Dedifferentiated amniotic fluid mesenchymal stem cell (primary cell): Measurements from ENCODE around the gene SBF2.

Source experiments
- DNase-seq: peaks from one replicate; pipeline ENCODE4 v3.0.0-alpha.2; 2016; ENCODE audit errors: extremely low spot score

SBF2 gene

DNA sequence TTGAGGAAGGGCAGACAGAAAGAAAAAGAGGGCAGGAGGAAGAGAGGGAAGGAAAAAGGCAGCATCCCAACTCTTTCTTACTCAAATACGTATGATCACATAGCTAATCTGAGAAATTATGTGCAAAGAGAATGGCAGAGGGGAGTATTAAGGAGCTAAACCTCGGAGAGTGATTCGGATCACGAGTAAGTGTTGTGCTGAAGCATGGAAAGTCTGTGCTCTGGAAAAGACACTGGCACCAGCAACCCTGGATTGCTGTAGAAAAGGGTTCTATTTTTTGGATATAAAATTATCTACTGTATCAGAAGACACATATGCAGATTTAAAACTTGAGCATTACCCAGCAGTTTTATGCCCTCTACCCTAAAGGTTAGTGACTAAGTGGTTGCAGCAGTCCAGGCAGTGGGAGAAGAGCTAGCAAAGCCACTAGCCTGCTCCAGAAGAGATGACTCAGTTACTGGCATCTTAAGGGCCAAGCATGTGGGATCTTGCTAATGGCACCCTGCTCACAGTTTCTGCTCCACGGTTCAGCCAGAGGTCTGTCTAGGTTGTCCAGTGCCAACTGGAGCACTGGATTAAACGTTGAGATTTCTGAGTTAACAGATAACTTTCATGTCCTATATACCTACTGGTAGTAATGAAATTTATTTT lies 478.4 kb downstream of the SBF2 start:
- no peak for DNase-seq

DNA sequence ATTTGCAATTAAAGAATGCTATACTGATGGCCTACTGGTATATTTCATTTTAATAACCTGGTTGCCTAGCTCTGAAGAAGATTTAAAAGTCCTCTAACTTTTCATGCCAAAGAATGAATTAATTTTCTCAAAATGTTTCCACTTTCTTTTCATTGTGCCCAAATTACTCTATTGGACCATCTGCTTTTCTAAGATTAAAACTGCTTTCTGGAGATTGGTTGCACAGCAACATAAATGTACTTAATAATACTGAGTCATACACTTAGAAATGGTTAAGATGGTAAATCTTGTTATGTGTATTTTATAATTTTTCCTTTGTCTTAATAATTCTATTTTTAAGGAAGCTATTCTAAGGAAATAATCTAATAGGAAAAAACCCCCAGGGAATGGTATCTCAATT lies 479.9 kb downstream of the SBF2 start:
- no peak for DNase-seq

DNA sequence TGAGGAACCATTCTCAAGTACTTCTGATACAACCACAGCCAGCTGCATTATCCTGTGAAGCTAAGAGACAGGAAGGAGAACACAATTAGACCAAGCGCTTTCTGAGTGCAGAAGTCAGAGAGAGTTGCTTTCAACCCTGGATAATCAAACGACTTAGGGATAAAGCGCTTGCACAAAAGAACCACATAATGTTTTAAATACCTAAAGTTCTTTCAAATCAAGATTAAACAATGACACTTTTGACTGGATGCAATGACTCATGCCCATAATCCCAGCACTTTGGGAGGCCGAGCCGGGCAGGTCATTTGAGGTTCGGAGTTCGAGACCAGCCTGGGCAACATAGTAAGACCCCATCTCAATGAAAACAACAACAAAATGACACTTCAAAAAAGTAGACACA lies 485.1 kb downstream of the SBF2 start:
- DNase-seq, result no peak

DNA sequence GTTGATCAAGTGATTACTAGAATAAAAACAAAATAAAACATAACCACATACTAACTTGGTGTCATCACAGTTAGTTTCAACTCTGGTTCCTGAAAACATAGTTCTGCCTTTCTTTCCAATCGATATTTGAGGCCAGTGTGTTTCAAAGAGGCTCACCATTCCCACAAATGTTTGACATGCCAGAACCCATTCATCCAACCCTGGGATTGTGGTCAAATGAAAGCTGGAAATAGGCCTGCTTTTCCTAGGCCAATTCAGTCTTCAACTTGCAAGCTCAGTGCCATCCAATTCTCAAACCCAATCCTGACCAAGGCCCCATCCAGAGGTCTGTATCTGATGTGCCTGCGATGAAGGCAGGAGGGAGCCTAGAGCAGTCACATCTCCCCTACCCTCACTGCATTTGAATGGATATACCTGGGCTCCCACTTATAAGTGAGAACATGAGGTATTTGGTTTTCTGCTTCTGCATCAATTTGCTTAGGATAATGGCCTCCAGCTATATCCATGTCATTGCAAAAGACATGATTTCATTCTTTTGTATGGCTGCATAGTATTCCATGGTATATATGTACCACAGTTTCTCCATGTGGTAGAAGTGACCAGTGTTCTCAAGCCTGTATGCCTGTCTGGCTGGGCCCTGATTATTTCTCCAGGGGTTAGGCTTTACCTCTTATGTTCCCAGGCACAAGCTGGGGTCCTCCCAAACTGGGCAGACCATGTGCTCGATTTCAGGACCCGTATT lies 486.9 kb downstream of the SBF2 start:
- no peak for DNase-seq

DNA sequence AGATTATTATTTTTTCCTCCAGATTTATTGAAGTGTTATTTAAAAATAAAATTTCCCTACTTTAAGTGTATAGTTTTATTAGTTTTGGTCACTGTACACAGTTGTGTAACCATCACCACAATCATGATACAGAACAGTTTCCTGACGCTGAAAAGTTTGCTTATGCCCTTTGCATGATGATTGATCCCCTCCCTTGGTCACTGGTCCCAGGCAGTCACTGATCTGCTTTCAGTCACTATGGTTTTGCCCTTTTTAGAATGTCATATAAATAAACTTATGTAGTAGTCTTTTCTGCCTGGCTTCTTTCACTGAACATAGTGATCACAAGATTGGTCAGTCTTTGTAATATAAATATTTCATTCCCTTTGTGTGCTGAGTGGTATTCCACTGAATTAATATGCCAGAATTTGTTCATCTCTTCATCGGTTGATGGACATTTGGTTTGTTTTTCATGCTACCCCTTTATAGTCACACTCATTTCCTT lies 489.6 kb downstream of the SBF2 start:
- no peak for DNase-seq

GRCh38 chr11:9803685-9804418 lies 490.2 kb downstream of the SBF2 start:
- no peak for DNase-seq

- DNase-seq, result peak; percentile 96
Observed at GRCh38 chr11:9802291-9802861, 491.6 kb downstream of the SBF2 start.

- peak; percentile 44 for DNase-seq
Observed at GRCh38 chr11:9799886-9800285, 494.1 kb downstream of the SBF2 start.

DNA sequence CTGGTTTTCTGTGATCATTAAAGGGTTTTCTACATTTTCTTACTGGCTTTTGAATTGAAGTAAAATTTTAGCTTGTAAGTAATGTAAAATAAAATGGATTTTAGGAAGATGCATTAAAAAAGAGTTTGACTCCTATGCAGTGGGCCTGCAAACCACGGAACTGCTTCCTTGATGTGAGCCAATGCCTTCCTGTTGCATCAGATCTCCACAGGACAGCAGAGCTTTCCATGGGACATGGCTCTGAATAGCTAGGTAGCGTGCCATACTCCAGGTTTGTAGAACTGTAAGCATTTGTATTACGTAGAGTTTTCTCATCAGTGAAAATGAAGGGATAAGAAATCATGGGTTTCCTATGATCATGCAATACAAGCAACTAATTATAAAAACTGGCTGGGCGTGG lies 496.7 kb downstream of the SBF2 start:
- DNase-seq, result no peak

- no peak for DNase-seq
Observed at GRCh38 chr11:9796854-9797253, 497.2 kb downstream of the SBF2 start.

- no peak for DNase-seq
Observed at GRCh38 chr11:9796266-9796665, 497.8 kb downstream of the SBF2 start.

GRCh38 chr11:9790703-9791102 lies 503.3 kb downstream of the SBF2 start:
- no peak for DNase-seq

DNA sequence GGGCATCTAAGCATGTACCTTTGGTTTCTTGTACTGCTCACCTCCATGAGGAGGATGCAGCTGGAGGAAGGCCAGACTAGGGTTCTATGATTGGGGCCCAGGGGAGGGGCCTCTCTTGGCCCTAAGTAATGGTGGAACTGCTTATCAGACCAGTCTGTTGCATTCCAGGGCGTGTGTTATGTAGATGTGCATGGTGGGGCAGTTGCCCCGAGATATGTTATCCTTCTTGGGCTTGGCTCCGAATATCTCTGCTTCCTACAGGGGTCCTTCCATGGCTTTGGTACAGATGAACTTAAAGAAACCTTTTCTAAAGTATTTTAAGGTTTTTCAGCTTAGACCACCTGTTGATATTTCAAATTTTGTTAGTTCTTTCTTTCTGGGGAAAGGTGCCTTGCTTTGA lies 504.1 kb downstream of the SBF2 start:
- DNase-seq, result no peak

- DNase-seq, result peak; percentile 86
Observed at GRCh38 chr11:9787981-9788521, 506.0 kb downstream of the SBF2 start.

GRCh38 chr11:9787260-9787659 lies 506.8 kb downstream of the SBF2 start:
- DNase-seq, result no peak

DNA sequence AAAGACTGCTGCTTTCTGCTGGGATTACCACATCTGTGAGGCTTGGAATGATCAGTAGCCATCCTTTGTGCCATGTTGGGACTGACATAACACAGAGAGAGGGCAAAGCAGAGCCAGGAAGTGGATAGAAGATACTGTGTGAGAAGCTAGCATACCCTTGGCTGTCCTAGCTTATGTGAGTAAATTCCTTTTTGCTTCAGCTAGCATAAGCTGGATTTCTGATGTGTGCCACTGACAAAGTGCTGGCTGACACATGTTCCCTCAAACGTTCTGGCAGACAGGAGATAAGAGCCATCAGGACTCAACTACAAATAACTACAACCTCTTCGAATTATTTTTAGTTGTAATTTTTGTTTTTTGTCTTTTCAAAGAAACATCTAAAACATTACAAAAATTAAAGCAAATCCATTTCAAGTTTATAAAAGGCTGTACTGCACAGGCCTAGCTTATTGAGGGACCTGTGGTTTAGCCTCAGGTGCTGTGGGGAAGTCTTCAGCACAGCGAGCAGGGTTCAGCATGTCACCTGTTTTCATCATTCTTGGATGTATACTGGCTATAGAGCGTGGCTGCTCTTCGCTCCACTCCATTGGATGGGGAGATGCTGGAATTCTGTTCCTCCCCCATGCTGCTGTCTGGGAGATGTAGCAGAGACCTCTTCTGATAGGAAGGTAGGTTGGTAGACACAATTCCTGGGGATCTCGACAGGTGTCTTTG lies 509.3 kb downstream of the SBF2 start:
- DNase-seq, result no peak

DNA sequence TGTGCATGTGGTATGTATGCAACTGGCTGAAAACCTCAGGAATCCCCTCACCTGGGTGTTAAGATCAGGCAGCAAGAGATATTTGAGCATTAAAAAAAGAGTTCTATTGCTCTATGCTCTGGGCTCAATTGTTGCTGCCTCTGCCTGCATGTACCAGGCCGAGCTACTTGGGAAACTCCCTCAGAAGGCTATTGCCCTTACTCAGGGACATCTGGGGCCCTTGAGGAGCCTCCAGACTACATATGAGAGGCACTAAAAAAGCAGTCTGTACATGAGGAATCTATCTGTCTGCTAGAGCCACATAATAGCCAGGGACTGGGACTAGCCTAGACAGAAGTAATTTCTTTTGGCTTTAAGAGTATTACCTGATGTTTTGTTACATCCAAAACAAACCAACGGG lies 510.0 kb downstream of the SBF2 start:
- no peak for DNase-seq

DNA sequence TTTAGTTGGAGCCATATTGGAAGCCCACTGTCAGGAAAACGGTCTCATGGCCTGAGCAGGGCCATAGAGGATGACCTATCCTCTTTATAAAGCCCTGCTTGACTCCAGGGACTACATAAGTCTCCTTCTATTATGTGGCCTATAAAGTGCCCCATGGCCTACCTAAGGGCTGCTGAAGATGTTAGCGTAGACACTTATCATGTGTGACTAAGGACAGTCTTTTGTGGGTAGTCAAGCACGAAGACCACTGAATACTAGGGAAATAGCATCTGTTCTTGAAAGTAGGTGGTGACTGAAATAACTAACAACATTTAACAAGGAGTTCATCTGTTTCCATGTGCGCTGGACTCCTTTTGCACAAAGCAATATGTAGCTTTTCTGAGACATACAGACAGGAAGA lies 513.1 kb downstream of the SBF2 start:
- DNase-seq, result no peak

- no peak for DNase-seq
Observed at GRCh38 chr11:9777525-9777924, 516.5 kb downstream of the SBF2 start.

DNA sequence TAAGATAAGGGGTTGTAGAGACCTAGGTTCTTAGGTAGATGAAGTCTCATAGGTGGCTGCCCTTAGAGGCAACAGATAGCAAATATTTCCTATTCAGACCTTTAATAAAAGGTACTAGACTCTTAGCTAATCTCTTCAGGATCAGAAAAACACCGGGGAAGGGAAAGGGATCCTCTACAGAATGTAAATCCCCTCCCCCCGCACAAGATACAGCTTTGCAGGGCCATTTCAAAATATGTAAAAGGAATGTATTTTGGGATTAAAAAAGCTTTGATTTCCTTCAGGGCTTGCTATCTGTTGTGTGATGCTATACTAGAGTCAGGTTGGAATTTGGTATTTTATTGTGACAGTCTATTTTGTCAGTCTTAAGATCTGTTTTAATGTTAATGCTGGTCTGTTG lies 517.0 kb downstream of the SBF2 start:
- DNase-seq, result no peak

DNA sequence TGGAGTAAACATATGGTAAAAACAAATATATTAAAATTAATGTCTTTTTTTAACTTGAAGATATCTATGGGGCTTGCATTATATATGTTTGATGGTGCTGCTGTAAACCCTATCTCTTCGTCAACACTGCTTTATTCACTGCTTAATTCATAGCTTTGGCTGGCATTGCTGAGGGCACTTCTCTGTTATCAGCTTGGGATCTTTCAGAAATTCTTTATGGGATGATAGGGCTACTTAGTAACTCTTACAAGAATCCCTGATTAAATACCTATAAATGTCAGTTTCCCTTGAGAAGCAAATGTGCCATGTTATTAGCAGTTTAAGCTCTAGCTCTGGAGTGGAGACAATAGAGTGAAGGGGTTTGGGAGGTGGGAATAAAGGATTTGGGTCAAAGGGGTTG lies 517.8 kb downstream of the SBF2 start:
- no peak for DNase-seq

GRCh38 chr11:9775398-9775779 lies 518.6 kb downstream of the SBF2 start:
- DNase-seq, result no peak
